Stomach (tissue), 4 donors: Measurements from ENCODE around the gene COP1.

Source experiments
- CTCF ChIP-seq, 7 experiments: fragments of 450-650 bp in 4 of 7; fragments of 200-600 bp in 3 of 7; sonication (generic) in 3 of 7; IDR thresholded peaks; one replicate each; pipeline ENCODE4 v1.5.1; 2016 to 2019; ENCODE audit warnings: antibody characterized with exemption in 7 of 7, control low read depth in 2 of 7, mild to moderate bottlenecking in 1 of 7
- EP300 ChIP-seq: sonication (generic); formaldehyde crosslinking; IDR thresholded peaks from one replicate; pipeline ENCODE4 v1.6.1; 2017; ENCODE audit warnings: antibody characterized with exemption
- POLR2A ChIP-seq, 4 donors: fragments of 450-650 bp; IDR thresholded peaks; one replicate each; pipeline ENCODE4 v1.6.1; 2016; ENCODE audit warnings: antibody characterized with exemption in 4 of 4, control low read depth in 2 of 4, mild to moderate bottlenecking in 1 of 4, moderate library complexity in 1 of 4
- POLR2AphosphoS5 ChIP-seq, 3 donors: sonication (generic); formaldehyde crosslinking; IDR thresholded peaks; one replicate each; pipeline ENCODE4 v1.6.1; 2016; ENCODE audit warnings: antibody characterized with exemption in 3 of 3

DNA sequence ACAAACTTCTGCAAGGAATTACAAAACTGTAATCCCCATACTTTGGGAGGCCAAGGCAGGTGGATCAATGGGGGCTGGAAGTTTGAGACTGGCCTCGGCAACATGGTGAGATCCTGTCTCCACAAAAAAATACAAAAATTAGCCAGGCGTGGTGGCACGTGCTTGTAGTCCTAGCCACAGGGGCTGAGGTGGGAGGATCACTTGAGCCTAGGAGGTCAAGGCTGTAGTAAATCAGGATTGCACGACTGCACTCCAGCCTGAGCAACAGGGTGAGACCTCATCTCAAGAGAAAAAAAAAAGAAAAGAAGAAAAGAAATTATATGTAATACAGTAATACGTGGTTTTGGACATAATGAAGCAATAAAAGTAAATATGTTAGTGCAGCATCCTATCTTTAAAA, 138.2 kb downstream of the COP1 start:
- TF ChIP-seq CTCF (IDR thresholded peaks at IDR 0.05) = no peak
- no peak for TF ChIP-seq POLR2A (IDR thresholded peaks at IDR 0.05)
- no peak for TF ChIP-seq EP300
- no peak for TF ChIP-seq POLR2AphosphoS5 (IDR thresholded peaks at IDR 0.05)
